Femur (tissue), 1 donor: ENCODE data around the gene TERC.

Experiments used
- DNase-seq: peaks from one replicate; pipeline ENCODE4 v3.0.0-alpha.2; 2017

TERC gene

GRCh38 chr3:169764882-169765612 lies at the start of gene TERC:
TSS of gene TERC (minus strand) at chr3:169765060.
- peak; percentile 97 for DNase-seq

GRCh38 chr3:169813757-169814517 lies 49.1 kb upstream of the TERC start:
- DNase-seq = peak; percentile 25

- no peak for DNase-seq
Measured at GRCh38 chr3:169813278-169813677, 48.4 kb upstream of the TERC start.

- DNase-seq = peak; percentile 83
Measured at GRCh38 chr3:169812332-169813235, 47.7 kb upstream of the TERC start, which contains the start of the genes LRRC34 and LRRIQ4. TSS of gene LRRC34 (minus strand) at chr3:169812904. CDS start at chr3:169812548, 356 bp downstream. TSS of gene LRRIQ4 (plus strand) at chr3:169812870. CDS start at chr3:169821922, 9,052 bp downstream.

- DNase-seq = peak; percentile 55
Measured at GRCh38 chr3:169811631-169812331, 46.9 kb upstream of the TERC start.

- no peak for DNase-seq
Measured at GRCh38 chr3:169809230-169809795, 44.5 kb upstream of the TERC start.

GRCh38 chr3:169804681-169805080 lies 39.8 kb upstream of the TERC start:
- DNase-seq = no peak

GRCh38 chr3:169792359-169792758 lies 27.5 kb upstream of the TERC start:
- no peak for DNase-seq

- no peak for DNase-seq
Measured at GRCh38 chr3:169790687-169791429, 26.0 kb upstream of the TERC start.

- DNase-seq = no peak
Measured at GRCh38 chr3:169790219-169790618, 25.4 kb upstream of the TERC start.

GRCh38 chr3:169787791-169788190 lies 22.9 kb upstream of the TERC start:
- DNase-seq = no peak

- no peak for DNase-seq
Measured at GRCh38 chr3:169787120-169787519, 22.3 kb upstream of the TERC start.

GRCh38 chr3:169781209-169781855 lies 16.5 kb upstream of the TERC start:
- DNase-seq = no peak

GRCh38 chr3:169780742-169781141 lies 15.9 kb upstream of the TERC start:
- no peak for DNase-seq

GRCh38 chr3:169777822-169778221 lies 13.0 kb upstream of the TERC start:
- no peak for DNase-seq

GRCh38 chr3:169774186-169774585 lies 9.3 kb upstream of the TERC start:
- no peak for DNase-seq

GRCh38 chr3:169772897-169773816 lies 8.3 kb upstream of the TERC start, which contains the start of gene MYNN:
TSS of gene MYNN (plus strand) at chr3:169773396. CDS start at chr3:169774296, 900 bp downstream.
- DNase-seq = peak; percentile 96

- peak; percentile 89 for DNase-seq
Measured at GRCh38 chr3:169772305-169772896, 7.5 kb upstream of the TERC start.
